HG03039 (cell line): ENCODE measurements around the gene PGF.

Experiments used
- ATAC-seq: cut with Tn5 transposase; IDR thresholded peaks from one replicate; pipeline ENCODE4 v1.9.1; 2021; ENCODE audit warnings: mild to moderate bottlenecking, moderate library complexity; ENCODE audit not compliant: unreplicated experiment

Gene PGF

DNA sequence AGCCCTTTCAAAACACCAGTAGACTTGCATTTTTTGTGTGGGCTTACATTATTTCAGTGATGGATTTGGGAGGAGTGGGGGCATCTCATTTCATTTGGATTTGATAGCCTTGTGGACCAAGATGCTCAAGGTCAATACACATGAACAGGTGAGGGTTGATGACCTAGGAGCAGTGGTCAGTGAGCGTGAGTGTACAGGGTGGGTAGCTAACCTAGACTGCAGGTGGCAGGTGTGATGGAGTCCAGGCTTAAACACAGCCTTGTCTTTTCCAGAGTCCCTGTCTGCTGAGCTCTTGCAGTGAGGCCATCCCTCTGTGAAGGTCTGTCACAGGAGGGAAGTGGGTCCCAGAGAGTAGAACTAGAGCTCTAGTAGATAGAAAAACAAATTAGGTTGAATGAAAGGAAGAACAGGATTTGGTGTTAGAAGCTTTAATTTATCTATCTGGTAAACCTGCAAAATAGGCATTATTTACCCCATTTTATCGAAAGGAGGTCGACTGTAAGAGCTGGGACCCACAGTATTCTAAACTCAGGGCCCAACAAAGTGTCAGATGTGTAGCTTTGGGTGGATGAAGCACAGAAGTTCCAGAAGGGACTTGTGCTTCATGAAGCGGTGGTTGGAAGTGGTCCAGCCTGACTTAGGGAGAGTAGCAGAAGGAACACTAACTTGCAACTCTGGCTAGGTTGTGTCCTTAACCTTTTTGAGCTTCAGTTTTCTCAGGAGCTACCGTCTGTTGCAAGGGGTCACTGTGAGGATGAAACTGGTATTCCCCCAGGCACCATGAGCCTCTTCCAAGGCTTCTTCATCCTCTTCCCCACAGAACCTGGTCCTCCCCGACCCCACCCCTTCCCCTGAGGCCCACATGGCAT, 50.5 kb downstream of the PGF start:
- no peak for ATAC-seq

DNA sequence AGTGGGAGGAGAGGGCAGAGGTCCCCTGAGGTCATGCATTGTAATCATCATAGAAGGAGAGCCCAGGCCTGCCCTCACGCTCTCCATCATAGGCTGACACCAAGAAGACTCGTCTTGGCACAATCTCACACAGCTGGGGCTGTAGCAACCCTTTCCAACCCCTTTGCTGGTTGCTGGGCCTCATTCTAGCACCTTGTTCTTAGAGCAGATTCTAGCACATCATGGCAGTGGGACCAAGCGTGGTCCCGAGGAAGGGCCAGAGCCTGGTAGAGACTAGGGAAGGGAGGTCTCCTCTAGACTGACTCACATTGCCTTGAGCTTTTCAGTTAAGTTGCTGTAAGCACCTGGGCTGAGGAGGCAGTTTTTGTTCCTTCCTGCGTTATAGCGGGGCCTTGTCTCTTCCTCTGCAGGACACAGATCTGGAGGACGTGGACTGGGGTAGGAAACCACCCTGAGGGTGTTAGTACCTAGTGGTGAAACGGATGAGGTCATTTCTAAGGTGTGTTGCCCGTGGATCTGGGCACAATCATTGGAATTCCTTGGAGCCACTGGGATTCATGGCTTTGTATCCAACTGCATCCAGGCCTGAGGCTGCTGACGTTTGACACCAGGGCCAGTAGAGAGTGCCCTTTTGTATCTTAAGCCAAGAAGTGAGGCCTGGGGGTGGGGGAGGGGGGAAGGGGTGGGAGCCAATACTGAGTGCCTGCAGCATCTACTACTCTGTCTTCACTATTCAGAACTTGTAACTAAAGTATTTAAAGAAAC, 52.3 kb downstream of the PGF start:
- ATAC-seq, result no peak

DNA sequence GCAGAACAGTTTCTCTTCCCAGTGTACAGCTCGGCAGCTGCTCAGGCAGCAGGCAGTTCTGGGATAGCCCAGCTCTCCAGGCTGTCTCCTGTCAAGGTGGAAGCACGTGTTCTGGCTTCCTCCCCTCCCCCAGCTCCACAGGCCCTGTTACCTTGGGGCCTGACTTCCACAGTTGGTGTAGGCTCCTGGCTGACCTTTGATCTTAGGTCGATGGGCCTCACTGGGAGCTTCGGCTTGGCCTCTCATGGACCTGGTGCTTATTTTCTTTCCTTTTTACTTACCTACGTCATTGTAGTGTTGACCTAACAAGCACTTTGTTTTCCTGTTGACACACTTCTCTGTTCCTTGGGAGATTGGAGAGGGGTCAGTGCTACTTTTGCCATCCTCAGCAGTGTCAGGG, 56.7 kb downstream of the PGF start:
- ATAC-seq, result no peak

DNA sequence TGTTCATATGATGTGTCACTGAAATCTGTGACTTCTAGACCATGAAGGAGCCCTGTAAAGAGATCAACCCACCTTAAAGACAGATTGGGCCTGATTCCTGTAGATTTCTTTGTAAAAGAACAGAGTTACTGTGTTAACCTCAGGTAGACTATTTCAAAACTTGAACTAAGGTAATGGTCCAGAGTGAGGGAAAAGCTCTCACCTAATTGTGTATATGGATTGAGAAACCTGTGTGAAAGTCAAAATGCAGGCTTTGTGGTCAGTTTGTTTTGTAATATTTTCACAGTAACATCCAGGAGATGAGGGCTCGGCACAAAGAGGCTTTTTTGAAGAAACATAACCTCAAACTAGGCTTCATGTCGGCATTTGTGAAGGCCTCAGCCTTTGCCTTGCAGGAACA, 57.3 kb downstream of the PGF start:
- no peak for ATAC-seq

DNA sequence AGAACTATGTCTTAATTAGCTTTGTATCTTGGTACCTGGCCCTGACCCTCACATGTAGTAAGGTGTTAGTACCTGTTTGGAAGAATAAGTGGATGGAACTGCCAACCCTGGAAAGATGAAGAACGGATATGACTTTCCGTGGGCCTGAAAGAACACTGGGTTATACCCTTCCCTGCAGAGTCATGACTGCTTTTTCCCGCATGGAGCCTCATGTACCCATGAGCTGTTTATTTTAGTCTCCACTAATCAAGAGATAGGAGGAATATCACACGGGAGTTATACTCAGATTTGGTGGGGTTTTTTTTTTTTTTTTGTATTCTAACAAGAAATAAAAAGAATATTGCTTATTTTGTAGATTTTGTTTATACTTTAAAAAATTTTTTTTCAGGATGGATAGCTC, 57.8 kb downstream of the PGF start:
- ATAC-seq, result no peak

DNA sequence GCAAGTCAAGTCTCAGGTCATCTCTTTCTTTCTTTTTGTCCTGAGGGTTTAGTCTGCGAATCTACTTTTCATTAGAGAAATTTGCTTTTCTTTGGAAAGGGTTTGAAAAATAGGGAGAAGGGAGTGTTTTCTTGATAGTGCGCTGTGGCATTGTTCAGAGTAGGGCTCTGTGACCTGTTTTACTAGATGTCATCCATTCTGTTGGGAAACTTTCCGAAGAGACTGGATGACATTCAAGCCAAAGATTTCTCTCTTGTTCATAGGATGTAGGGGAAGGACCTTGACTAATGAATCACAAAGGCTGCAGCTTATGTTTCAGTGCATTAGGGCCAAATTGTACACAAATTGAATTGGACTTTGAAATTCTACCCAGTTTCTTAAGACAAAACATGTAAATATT, 59.0 kb downstream of the PGF start:
- no peak for ATAC-seq

DNA sequence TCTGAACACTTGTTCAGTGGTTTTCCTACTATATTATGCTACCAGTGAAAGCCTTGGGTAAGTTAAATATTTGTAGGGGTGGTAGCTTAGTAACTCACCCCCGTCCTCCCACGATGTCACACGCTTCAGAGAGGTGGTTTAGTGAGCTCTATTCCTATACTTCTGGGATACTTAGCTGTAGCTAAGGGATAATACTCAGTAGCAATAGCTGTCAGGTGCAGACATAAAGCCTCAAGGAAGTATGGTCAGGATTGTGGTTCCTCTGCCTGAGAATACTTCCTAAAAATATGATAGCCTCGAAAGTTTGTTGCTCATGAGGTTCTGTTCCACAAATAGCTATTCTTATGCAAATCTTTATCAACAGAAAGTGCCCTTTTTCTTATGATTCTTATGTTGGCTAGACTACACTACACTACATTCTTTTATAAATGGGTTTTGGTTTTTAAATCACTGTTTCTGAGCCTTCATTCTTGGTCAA, 61.7 kb downstream of the PGF start:
- no peak for ATAC-seq

DNA sequence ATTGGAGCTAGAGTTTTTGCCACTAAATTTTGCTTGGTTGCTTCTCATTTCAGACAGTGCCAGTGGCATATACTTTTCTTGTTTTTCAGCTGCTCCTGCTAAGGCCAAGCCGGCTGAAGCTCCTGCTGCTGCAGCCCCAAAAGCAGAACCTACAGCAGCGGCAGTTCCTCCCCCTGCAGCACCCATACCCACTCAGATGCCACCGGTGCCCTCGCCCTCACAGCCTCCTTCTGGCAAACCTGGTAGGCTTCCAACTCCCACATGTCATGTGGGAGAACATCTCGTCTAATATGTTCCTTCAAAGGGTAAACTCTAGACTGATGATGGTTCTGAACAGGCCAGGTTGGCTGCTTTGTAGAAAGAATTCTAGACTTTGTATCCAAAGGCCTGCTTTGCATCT, 62.7 kb downstream of the PGF start:
- ATAC-seq, result no peak

DNA sequence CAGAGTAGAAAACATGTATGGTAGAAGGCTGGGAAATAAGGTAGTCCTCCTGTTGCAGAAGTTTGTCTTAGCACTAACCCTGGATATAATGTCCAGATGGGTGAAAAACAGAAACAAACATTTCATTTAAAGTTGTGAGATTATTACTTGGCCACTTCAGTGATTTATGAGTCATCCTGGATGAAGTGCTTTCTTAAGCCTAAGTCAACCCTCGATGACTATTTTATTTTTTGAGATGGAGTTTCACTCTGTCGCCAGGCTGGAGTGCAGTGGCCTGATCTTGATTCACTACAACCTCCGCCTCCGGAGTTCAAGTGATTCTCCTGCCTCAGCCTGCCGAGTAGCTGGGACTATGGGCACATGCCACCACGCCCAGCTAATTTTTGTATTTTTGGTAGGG, 63.5 kb downstream of the PGF start:
- ATAC-seq, result no peak
